Neural cell (in vitro differentiated cells): ENCODE measurements around the gene LILRB4. TPM values are rescaled to one million over a fixed set of nuclear protein-coding genes. Genes with fewer than 3 reads are reported as not detected.

Source experiments
- H2AFZ ChIP-seq: fragments of 200-600, 300-800 bp; sonication (generic), shearing (Covaris generic); 2 replicates; pipeline ENCODE4 v1.6.0; 2014; ENCODE audit warnings: low read depth, mild to moderate bottlenecking, antibody characterized with exemption, low read length, moderate library complexity
- H3F3A ChIP-seq: fragments of 200-600 bp; shearing (Covaris generic); 2 replicates; pipeline ENCODE4 v1.6.1; 2016; ENCODE audit warnings: mild to moderate bottlenecking, moderate library complexity, mixed read lengths, antibody characterized with exemption, low read length; ENCODE audit not compliant: insufficient read depth, poor library complexity, severe bottlenecking
- H3K27ac ChIP-seq: fragments of 200-600, 300-800 bp; sonication (generic), shearing (Covaris generic); 2 replicates; pipeline ENCODE4 v1.5.1; 2014; ENCODE audit warnings: mild to moderate bottlenecking, low read length, moderate library complexity
- H3K27me3 ChIP-seq: fragments of 300-800, 200-600 bp; sonication (generic), shearing (Covaris generic); 2 replicates; pipeline ENCODE4 v1.6.0; 2014; ENCODE audit warnings: mild to moderate bottlenecking, low read depth, low read length, moderate library complexity; ENCODE audit not compliant: insufficient read depth
- H3K36me3 ChIP-seq: fragments of 300-800, 200-600 bp; sonication (generic), shearing (Covaris generic); 2 replicates; pipeline ENCODE4 v1.5.1; 2014; ENCODE audit warnings: mild to moderate bottlenecking, antibody characterized with exemption, low read length, moderate library complexity; ENCODE audit not compliant: insufficient read depth
- H3K4me2 ChIP-seq: fragments of 300-800, 200-600 bp; sonication (generic), shearing (Covaris generic); 2 replicates; pipeline ENCODE4 v1.6.0; 2014; ENCODE audit warnings: mild to moderate bottlenecking, low read length
- H3K4me3 ChIP-seq: fragments of 300-800, 200-600 bp; sonication (generic), shearing (Covaris generic); 2 replicates; pipeline ENCODE4 v1.5.1; 2014; ENCODE audit warnings: mild to moderate bottlenecking, low read length, moderate library complexity
- H3K79me2 ChIP-seq: fragments of 200-600 bp; shearing (Covaris generic); replicated peaks from 2 replicates; pipeline ENCODE4 v1.6.0; 2014; ENCODE audit warnings: mild to moderate bottlenecking, low read length, moderate library complexity; ENCODE audit not compliant: insufficient read depth
- H3K9ac ChIP-seq: fragments of 300-800, 200-600 bp; sonication (generic), shearing (Covaris generic); 2 replicates; pipeline ENCODE4 v1.6.1; 2016; ENCODE audit warnings: mild to moderate bottlenecking, low read length, mixed read lengths
- H3K9me2 ChIP-seq: fragments of 200-600 bp; shearing (Covaris generic); 2 replicates; pipeline ENCODE4 v1.6.1; 2016; ENCODE audit warnings: mild to moderate bottlenecking, low read length, mixed read lengths; ENCODE audit not compliant: insufficient read depth
- H3K9me3 ChIP-seq: fragments of 200-600, 300-800 bp; sonication (generic), shearing (Covaris generic); 2 replicates; pipeline ENCODE4 v1.6.1; 2016; ENCODE audit warnings: mild to moderate bottlenecking, mixed run types, low read length, moderate library complexity, mixed read lengths
- H4K20me1 ChIP-seq: fragments of 200-600 bp; shearing (Covaris generic); 2 replicates; pipeline ENCODE4 v1.6.1; 2016; ENCODE audit warnings: mild to moderate bottlenecking, mixed run types; ENCODE audit not compliant: insufficient read depth
- EP300 ChIP-seq: fragments of 450-650 bp; conservative IDR thresholded peaks from 2 replicates; pipeline ENCODE4 v1.6.1; 2014; ENCODE audit warnings: antibody characterized with exemption, mild to moderate bottlenecking, moderate library complexity; ENCODE audit not compliant: poor library complexity, severe bottlenecking
- EZH2 ChIP-seq: fragments of 200-600, 300-800 bp; shearing (Covaris generic), sonication (generic); IDR thresholded peaks from 2 replicates; pipeline ENCODE4 v1.6.1; 2014; ENCODE audit warnings: antibody characterized with exemption, low read length, borderline replicate concordance, mild to moderate bottlenecking; ENCODE audit not compliant: insufficient read depth, poor library complexity, severe bottlenecking
- MXI1 ChIP-seq: fragments of 450-650 bp; conservative IDR thresholded peaks from 2 replicates; pipeline ENCODE4 v1.6.1; 2014; ENCODE audit warnings: antibody characterized with exemption, mild to moderate bottlenecking; ENCODE audit not compliant: poor library complexity, severe bottlenecking
- POLR2AphosphoS5 ChIP-seq: IDR thresholded peaks from 2 replicates; pipeline ENCODE4 v1.6.1; 2012
- RAD21 ChIP-seq: fragments of 450-650 bp; conservative IDR thresholded peaks from 2 replicates; pipeline ENCODE4 v1.6.1; 2014; ENCODE audit warnings: antibody characterized with exemption, mild to moderate bottlenecking, moderate library complexity
- SMC3 ChIP-seq: fragments of 450-650 bp; conservative IDR thresholded peaks from 2 replicates; pipeline ENCODE4 v1.6.1; 2014; ENCODE audit warnings: antibody characterized with exemption, mild to moderate bottlenecking, moderate library complexity; ENCODE audit not compliant: poor library complexity
- TAF1 ChIP-seq: IDR thresholded peaks from 2 replicates; pipeline ENCODE4 v1.6.1; 2012; ENCODE audit warnings: low read depth
- polyA plus RNA-seq: library from polyadenylated mRNA; depleted of rRNA; stranded (reverse); fragments of >200 nt; gene quantifications from 2 replicates; pipeline ENCODE4 v1.2.3, GENCODE V29; 2014
- TF ChIP-seq, protein P1 (sequence below): IDR thresholded peaks from 2 replicates; pipeline ENCODE4 v1.6.1; 2012; ENCODE audit warnings: borderline replicate concordance
- TF ChIP-seq, protein P2 (sequence below): fragments of 450-650 bp; IDR thresholded peaks from 2 replicates; pipeline ENCODE4 v1.5.1; 2014; ENCODE audit warnings: antibody characterized with exemption, mild to moderate bottlenecking, moderate library complexity; ENCODE audit not compliant: poor library complexity, severe bottlenecking

The LILRB4 gene
- polyA plus RNA-seq, 1 donor from 2014 or later, result not detected

DNA sequence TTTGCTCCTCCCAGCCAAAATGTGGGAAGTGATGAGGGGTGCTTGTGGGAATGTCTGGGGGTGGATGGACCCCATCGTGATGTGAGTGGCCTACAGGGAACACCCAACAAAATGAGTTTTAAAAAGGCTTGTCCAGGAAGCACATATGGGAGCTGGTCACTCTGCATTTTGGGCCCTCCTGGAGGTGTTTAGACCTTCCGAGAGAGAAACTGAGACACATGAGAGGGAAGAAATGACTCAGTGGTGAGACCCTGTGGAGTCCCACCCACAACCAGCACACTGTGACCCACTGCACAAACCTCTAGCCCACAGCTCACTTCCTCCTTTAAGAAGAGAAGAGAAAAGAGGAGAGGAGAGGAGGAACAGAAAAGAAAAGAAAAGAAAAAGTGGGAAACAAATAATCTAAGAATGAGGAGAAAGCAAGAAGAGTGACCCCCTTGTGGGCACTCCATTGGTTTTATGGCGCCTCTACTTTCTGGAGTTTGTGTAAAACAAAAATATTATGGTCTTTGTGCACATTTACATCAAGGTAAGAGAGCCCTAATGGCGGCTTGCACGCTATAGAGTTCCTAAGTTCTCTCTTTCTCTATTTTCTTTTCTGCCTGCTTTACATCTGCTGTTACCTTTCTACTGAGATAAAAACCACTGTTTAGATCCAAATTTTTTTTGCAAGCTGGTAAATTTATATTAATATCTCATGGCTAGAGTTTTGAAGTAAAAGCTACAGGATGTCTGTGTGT, 45.8 kb upstream of the LILRB4 start:
- Histone ChIP-seq H3K27me3 (no peaks in the 10 kb centered on the region), H2AFZ (no peak overlapping the region), H3K9me3 (peaks cover 2% of the 10 kb centered on the region), H3K4me2 (no peak overlapping the region), H4K20me1 (no peaks in the 10 kb centered on the region), H3F3A (no peaks in the 10 kb centered on the region), H3K36me3 (no peaks in the 10 kb centered on the region), H3K9ac (no peak overlapping the region), H3K27ac (no peak overlapping the region), H3K4me3 (no peak overlapping the region), H3K9me2 (no peaks in the 10 kb centered on the region), H3K79me2 (no peaks in the 10 kb centered on the region)
- TF ChIP-seq EZH2 (no peak), SMC3 (no peak), RAD21 (no peak), POLR2AphosphoS5 (no peak), TAF1 (no peak), MXI1 (no peak), EP300 (no peak)
- TF ChIP-seq, protein P1, sequence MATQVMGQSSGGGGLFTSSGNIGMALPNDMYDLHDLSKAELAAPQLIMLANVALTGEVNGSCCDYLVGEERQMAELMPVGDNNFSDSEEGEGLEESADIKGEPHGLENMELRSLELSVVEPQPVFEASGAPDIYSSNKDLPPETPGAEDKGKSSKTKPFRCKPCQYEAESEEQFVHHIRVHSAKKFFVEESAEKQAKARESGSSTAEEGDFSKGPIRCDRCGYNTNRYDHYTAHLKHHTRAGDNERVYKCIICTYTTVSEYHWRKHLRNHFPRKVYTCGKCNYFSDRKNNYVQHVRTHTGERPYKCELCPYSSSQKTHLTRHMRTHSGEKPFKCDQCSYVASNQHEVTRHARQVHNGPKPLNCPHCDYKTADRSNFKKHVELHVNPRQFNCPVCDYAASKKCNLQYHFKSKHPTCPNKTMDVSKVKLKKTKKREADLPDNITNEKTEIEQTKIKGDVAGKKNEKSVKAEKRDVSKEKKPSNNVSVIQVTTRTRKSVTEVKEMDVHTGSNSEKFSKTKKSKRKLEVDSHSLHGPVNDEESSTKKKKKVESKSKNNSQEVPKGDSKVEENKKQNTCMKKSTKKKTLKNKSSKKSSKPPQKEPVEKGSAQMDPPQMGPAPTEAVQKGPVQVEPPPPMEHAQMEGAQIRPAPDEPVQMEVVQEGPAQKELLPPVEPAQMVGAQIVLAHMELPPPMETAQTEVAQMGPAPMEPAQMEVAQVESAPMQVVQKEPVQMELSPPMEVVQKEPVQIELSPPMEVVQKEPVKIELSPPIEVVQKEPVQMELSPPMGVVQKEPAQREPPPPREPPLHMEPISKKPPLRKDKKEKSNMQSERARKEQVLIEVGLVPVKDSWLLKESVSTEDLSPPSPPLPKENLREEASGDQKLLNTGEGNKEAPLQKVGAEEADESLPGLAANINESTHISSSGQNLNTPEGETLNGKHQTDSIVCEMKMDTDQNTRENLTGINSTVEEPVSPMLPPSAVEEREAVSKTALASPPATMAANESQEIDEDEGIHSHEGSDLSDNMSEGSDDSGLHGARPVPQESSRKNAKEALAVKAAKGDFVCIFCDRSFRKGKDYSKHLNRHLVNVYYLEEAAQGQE, result no peak
- TF ChIP-seq, protein P2, sequence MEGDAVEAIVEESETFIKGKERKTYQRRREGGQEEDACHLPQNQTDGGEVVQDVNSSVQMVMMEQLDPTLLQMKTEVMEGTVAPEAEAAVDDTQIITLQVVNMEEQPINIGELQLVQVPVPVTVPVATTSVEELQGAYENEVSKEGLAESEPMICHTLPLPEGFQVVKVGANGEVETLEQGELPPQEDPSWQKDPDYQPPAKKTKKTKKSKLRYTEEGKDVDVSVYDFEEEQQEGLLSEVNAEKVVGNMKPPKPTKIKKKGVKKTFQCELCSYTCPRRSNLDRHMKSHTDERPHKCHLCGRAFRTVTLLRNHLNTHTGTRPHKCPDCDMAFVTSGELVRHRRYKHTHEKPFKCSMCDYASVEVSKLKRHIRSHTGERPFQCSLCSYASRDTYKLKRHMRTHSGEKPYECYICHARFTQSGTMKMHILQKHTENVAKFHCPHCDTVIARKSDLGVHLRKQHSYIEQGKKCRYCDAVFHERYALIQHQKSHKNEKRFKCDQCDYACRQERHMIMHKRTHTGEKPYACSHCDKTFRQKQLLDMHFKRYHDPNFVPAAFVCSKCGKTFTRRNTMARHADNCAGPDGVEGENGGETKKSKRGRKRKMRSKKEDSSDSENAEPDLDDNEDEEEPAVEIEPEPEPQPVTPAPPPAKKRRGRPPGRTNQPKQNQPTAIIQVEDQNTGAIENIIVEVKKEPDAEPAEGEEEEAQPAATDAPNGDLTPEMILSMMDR, result no peak

DNA sequence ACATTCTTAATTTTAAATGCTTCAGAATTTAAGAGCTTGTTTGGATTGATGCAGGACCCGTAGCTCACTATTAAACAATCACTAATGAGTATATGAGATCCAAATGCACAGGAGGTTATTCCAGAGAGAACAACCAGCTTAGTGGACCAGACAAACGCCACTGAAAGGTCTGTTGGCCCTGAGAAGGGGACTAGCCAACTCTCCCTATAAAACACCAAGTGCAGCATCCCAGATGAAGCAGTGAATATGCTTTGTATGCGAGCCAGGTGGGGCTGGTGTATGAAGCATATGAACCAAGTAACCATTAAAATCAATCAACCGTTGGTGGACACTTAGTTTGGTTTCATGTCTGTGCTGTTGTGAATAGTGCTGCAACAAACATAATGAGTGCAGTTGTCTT, 42.3 kb upstream of the LILRB4 start:
- Histone ChIP-seq H3K9ac (no peak overlapping the region), H3K9me3 (no peaks in the 10 kb centered on the region), H3K36me3 (no peaks in the 10 kb centered on the region), H3K4me2 (no peak overlapping the region), H3F3A (no peaks in the 10 kb centered on the region), H3K9me2 (no peaks in the 10 kb centered on the region), H3K4me3 (no peak overlapping the region), H2AFZ (no peak overlapping the region), H3K27ac (no peak overlapping the region), H4K20me1 (no peaks in the 10 kb centered on the region), H3K27me3 (no peaks in the 10 kb centered on the region), H3K79me2 (no peaks in the 10 kb centered on the region)
- TF ChIP-seq, protein P2, result no peak
- TF ChIP-seq RAD21 (no peak), EP300 (no peak), TAF1 (no peak), EZH2 (no peak), MXI1 (no peak), SMC3 (no peak), POLR2AphosphoS5 (no peak)
- TF ChIP-seq, protein P1, result no peak
